K562 (cell line): ENCODE measurements around the gene ATP8B2. TPM values are rescaled to one million over a fixed set of nuclear protein-coding genes. Genes with fewer than 3 reads are reported as not detected.

Source experiments
- ATF4 ChIP-seq: fragments of 450-650 bp; formaldehyde crosslinking; IDR thresholded peaks from 2 replicates; pipeline ENCODE4 v1.4.0; 2022; ENCODE audit warnings: mild to moderate bottlenecking, moderate library complexity
- BRD4 ChIP-seq: fragments of 200-600 bp; sonication (generic); IDR thresholded peaks from 2 replicates; pipeline ENCODE4 v1.6.1; 2017; ENCODE audit warnings: inconsistent platforms
- CREM ChIP-seq: IDR thresholded peaks from 2 replicates; pipeline ENCODE4 v1.6.1; 2014; ENCODE audit warnings: antibody characterized with exemption, low read depth
- FOXK2 ChIP-seq, 2 experiments: fragments of 450-650 bp; IDR thresholded peaks in 1 of 2; conservative IDR thresholded peaks in 1 of 2; 2 replicates each; pipeline ENCODE4 v1.6.1; 2016; ENCODE audit warnings: low read depth in 2 of 2, mild to moderate bottlenecking in 1 of 2
- GABPA ChIP-seq: fragments of 200-800 bp; sonication (Bioruptor generic); conservative IDR thresholded peaks from 2 replicates; pipeline ENCODE4 v1.6.1; 2016; ENCODE audit warnings: low read depth, missing genetic modification characterization, missing compliant biosample characterization
- GABPB1 ChIP-seq: sonication (generic); formaldehyde crosslinking; IDR thresholded peaks from 2 replicates; pipeline ENCODE4 v1.8.0; 2022; ENCODE audit warnings: mild to moderate bottlenecking, missing genetic modification reagents
- GATAD2A ChIP-seq: fragments of 450-650 bp; IDR thresholded peaks from 2 replicates; pipeline ENCODE4 v1.6.1; 2017
- GTF2F1 ChIP-seq: IDR thresholded peaks from 2 replicates; pipeline ENCODE4 v1.6.1; 2011; ENCODE audit warnings: low read depth, low read length, improper control_type of control experiment
- JUND ChIP-seq, 2 experiments: IDR thresholded peaks; 2 replicates in 1 of 2; 3 replicates in 1 of 2; pipeline ENCODE4 v1.6.1; 2011; ENCODE audit warnings: borderline replicate concordance in 2 of 2, low read depth in 2 of 2, low read length in 2 of 2, improper control_type of control experiment in 1 of 2, missing biosample characterization in 1 of 2, missing genetic modification characterization in 1 of 2, missing genetic modification reagents in 1 of 2
- KAT7 ChIP-seq: sonication (generic); formaldehyde crosslinking; IDR thresholded peaks from 2 replicates; pipeline ENCODE4 v1.8.0; 2022; ENCODE audit warnings: missing genetic modification reagents, mild to moderate bottlenecking, borderline replicate concordance
- MEF2D ChIP-seq: conservative IDR thresholded peaks from 2 replicates; pipeline ENCODE4 v1.6.1; 2016; ENCODE audit warnings: low read depth, missing genetic modification characterization, missing compliant biosample characterization
- NFXL1 ChIP-seq: fragments of 450-650 bp; formaldehyde crosslinking; IDR thresholded peaks from 2 replicates; pipeline ENCODE4 v1.4.0; 2021; ENCODE audit warnings: mild to moderate bottlenecking
- NRF1 ChIP-seq, 2 experiments: fragments of 450-650 bp; IDR thresholded peaks in 1 of 2; conservative IDR thresholded peaks in 1 of 2; 2 replicates each; pipeline ENCODE4 v1.6.1; 2014; ENCODE audit warnings: mild to moderate bottlenecking in 2 of 2
- POLR2AphosphoS5 ChIP-seq: IDR thresholded peaks from 2 replicates; pipeline ENCODE4 v1.6.1; 2011; ENCODE audit warnings: mild to moderate bottlenecking, low read depth, low read length, moderate library complexity; ENCODE audit not compliant: control insufficient read depth, insufficient read depth
- SMARCA4 ChIP-seq: fragments of 450-650 bp; IDR thresholded peaks from 2 replicates; pipeline ENCODE4 v1.6.1; 2016
- TAF1 ChIP-seq: IDR thresholded peaks from 2 replicates; pipeline ENCODE4 v1.6.1; 2011; ENCODE audit warnings: mild to moderate bottlenecking, low read length, moderate library complexity; ENCODE audit not compliant: insufficient read depth, control insufficient read depth, severe bottlenecking; ENCODE audit errors: extremely low read depth
- ZKSCAN1 ChIP-seq: fragments of 150-350 bp; IDR thresholded peaks from 2 replicates; pipeline ENCODE4 v1.6.1; 2016; ENCODE audit warnings: low read depth, low read length
- ZNF41 ChIP-seq: fragments of 250-450 bp; sonication (Bioruptor Pico); conservative IDR thresholded peaks from 2 replicates; pipeline ENCODE4 v1.4.0; 2020; ENCODE audit warnings: mild to moderate bottlenecking
- ZNF583 ChIP-seq: fragments of 250-450 bp; sonication (Bioruptor Pico); IDR thresholded peaks from 2 replicates; pipeline ENCODE4 v1.4.0; 2020
- polyA plus RNA-seq, 8 experiments: library from polyadenylated mRNA; depleted of rRNA in 4 of 8; stranded (reverse) in 5 of 8; unstranded in 3 of 8; fragments of >200 nt; fragmentation: Nextera tagmentation in 2 of 8; fragmentation: Illumina TruSeq in 1 of 8; extraction: Ambion mirVana in 2 of 8; extraction: Trizol in 1 of 8; gene quantifications; 2 replicates each; pipeline versions ENCODE4 v1.2.1 to v1.2.3, GENCODE V29; 2011 to 2014; ENCODE audit warnings: inconsistent platforms in 1 of 8, missing spikeins in 1 of 8
- total RNA-seq, 7 experiments: library from RNA; depleted of rRNA in 6 of 7; stranded (reverse); fragments of >200 nt in 6 of 7; fragmentation: Illumina TruSeq in 2 of 7; extraction: Trizol in 2 of 7; gene quantifications; 2 replicates each; pipeline versions ENCODE4 v1.2.1 to v1.2.3, GENCODE V29; 2011 to 2021; ENCODE audit warnings: low replicate concordance in 1 of 7
- TF ChIP-seq, protein P1 (sequence below): fragments of 450-650 bp; IDR thresholded peaks from 2 replicates; pipeline ENCODE4 v1.6.1; 2016; ENCODE audit warnings: mild to moderate bottlenecking
- TF ChIP-seq, protein P2 (sequence below): sonication (generic); formaldehyde crosslinking; IDR thresholded peaks from 2 replicates; pipeline ENCODE4 v1.8.0; 2022; ENCODE audit warnings: missing genetic modification reagents, mild to moderate bottlenecking, moderate library complexity, borderline replicate concordance
- TF ChIP-seq, protein P3 (sequence below): fragments of 450-650 bp; formaldehyde crosslinking; IDR thresholded peaks from 2 replicates; pipeline ENCODE4 v1.4.0; 2020; ENCODE audit warnings: mild to moderate bottlenecking, moderate library complexity

ATP8B2 gene
- total and polyA plus RNA-seq, 9 of the 15 experiments (the other 6 are each of a cell fraction or from before 2014, with no cell fraction given) = 0.27 to 33.2 (median 18.4) TPM

DNA sequence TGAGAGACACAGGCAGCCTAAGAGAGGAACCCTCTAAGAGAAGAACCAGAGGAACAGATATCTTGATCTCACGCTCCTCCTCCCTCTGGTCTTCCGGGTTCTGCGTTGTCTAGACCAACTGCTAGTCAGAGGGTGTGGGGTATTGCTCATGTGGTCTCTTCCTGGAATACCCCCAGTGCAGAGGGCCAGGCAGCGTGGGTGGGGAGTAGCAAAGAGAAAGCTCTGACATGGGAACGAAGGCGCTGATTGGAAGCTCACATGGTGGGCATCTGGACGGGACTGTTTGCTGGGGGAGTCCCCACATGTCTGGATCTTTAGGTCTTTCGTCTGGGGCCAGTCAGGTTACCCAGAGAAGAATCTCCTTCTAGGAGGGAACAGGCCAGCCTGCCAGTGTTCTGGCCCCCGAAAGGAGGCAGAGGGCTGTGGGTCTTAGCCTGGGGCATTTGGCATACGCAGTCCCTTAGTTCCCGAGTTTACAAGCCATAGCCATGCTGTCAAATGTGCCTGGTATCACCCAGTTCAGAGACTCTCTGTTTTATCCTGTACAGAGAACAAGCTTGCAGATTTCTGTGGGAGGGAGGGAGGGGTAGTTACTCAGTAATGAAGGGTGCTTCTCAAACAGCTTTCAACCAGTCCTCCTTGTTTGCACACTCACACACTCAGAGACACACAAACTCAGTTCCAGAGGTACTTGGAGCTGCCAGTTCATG, 61.5 kb downstream of the ATP8B2 start (continued):
- TF ChIP-seq BRD4 (peak; percentile 63; the same call in 1 of the 2 replicates), GTF2F1 (peak; percentile 30; the same call in 1 of the 2 replicates), CREM (peak; percentile 76), ZNF583 (CRISPR knock-in tag) (peak; percentile 30; the same call in 1 of the 2 replicates), NFXL1 (CRISPR knock-in tag) (no peak), NRF1 (conservative IDR thresholded peaks at IDR 0.05 in 1 of 2, IDR thresholded peaks at IDR 0.05 in 1 of 2) (0 out of 4 replicates have a peak, but pooled peaks of 1 of the 2 experiments have one; percentile 13), SMARCA4 (0 out of 2 replicates have a peak, but pooled peaks have one; percentile 19), GATAD2A (0 out of 2 replicates have a peak, but pooled peaks have one; percentile 75), POLR2AphosphoS5 (peak; percentile 56; the same call in 1 of the 2 replicates), ATF4 (CRISPR knock-in tag) (peak; percentile 21; the same call in 1 of the 2 replicates), MEF2D (0 out of 2 replicates have a peak, but pooled peaks have one; percentile 28), GABPA (tag) (peak; percentile 8; the same call in 1 of the 2 replicates), ZKSCAN1 (no peak), KAT7 (no peak; the same call in 1 of the 2 replicates), JUND (IDR thresholded peaks at IDR 0.05; ENCODE audit: borderline replicate concordance, low read depth, low read length) (peak; percentile 53; the same call in 1 of the 2 replicates), JUND (tag; IDR thresholded peaks at IDR 0.05; ENCODE audit: borderline replicate concordance, low read depth, low read length) (no peak; the same call in 2 of the 3 replicates), GABPB1 (CRISPR knock-in tag) (no peak), TAF1 (peak; percentile 63), FOXK2 (conservative IDR thresholded peaks at IDR 0.05 in 1 of 2, IDR thresholded peaks at IDR 0.05 in 1 of 2; ENCODE audit: low read depth in 2 of 2) (peak in 1 of 2 experiments; percentile 89; a peak in 2 of 4 replicates), ZNF41 (no peak)
- TF ChIP-seq, protein P1, sequence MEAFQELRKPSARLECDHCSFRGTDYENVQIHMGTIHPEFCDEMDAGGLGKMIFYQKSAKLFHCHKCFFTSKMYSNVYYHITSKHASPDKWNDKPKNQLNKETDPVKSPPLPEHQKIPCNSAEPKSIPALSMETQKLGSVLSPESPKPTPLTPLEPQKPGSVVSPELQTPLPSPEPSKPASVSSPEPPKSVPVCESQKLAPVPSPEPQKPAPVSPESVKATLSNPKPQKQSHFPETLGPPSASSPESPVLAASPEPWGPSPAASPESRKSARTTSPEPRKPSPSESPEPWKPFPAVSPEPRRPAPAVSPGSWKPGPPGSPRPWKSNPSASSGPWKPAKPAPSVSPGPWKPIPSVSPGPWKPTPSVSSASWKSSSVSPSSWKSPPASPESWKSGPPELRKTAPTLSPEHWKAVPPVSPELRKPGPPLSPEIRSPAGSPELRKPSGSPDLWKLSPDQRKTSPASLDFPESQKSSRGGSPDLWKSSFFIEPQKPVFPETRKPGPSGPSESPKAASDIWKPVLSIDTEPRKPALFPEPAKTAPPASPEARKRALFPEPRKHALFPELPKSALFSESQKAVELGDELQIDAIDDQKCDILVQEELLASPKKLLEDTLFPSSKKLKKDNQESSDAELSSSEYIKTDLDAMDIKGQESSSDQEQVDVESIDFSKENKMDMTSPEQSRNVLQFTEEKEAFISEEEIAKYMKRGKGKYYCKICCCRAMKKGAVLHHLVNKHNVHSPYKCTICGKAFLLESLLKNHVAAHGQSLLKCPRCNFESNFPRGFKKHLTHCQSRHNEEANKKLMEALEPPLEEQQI = no peak
- TF ChIP-seq, protein P2, sequence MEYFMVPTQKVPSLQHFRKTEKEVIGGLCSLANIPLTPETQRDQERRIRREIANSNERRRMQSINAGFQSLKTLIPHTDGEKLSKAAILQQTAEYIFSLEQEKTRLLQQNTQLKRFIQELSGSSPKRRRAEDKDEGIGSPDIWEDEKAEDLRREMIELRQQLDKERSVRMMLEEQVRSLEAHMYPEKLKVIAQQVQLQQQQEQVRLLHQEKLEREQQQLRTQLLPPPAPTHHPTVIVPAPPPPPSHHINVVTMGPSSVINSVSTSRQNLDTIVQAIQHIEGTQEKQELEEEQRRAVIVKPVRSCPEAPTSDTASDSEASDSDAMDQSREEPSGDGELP (CRISPR knock-in tag) = peak; percentile 22; the same call in 1 of the 2 replicates
- TF ChIP-seq, protein P3, sequence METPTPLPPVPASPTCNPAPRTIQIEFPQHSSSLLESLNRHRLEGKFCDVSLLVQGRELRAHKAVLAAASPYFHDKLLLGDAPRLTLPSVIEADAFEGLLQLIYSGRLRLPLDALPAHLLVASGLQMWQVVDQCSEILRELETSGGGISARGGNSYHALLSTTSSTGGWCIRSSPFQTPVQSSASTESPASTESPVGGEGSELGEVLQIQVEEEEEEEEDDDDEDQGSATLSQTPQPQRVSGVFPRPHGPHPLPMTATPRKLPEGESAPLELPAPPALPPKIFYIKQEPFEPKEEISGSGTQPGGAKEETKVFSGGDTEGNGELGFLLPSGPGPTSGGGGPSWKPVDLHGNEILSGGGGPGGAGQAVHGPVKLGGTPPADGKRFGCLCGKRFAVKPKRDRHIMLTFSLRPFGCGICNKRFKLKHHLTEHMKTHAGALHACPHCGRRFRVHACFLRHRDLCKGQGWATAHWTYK (CRISPR knock-in tag) = no peak
